ENCODE measurements around the gene SMCP. TPM values are rescaled to one million over a fixed set of nuclear protein-coding genes. Genes with fewer than 3 reads are reported as not detected.

Gene SMCP
- total RNA-seq, 1 donor from 2014 or later, result not detected

- H3K36me3 Mint-ChIP-seq (ENCODE audit: low read depth, unreplicated experiment), result no peaks in the 10 kb centered on the region
- peaks cover 5% of the 10 kb centered on the region for H3K27me3 Mint-ChIP-seq (ENCODE audit: low read depth, unreplicated experiment)
- Histone ChIP-seq H3K4me1 (ENCODE audit: insufficient read depth, low read length) (no peaks in the 10 kb centered on the region), H2AFZ (ENCODE audit: low read depth, low read length) (no peak overlapping the region), H3K4me3 (ENCODE audit: insufficient read depth, low read depth, low read length) (no peak overlapping the region), H4K20me1 (ENCODE audit: insufficient read depth, low read length) (no peaks in the 10 kb centered on the region), H3K4me2 (ENCODE audit: low read length) (no peak overlapping the region), H3K9ac (ENCODE audit: low read length) (no peak overlapping the region), H3K27ac (ENCODE audit: low read depth, low read length) (no peak overlapping the region), H3K9me3 (ENCODE audit: insufficient read depth, low read depth, low read length) (no peaks in the 10 kb centered on the region), H3K79me2 (ENCODE audit: insufficient read depth, low read length) (no peaks in the 10 kb centered on the region), H3K27me3 (ENCODE audit: insufficient read depth, low read length) (no peaks in the 10 kb centered on the region), H3K36me3 (ENCODE audit: insufficient read depth, low read length) (no peaks in the 10 kb centered on the region)
- no peak overlapping the region for H3K4me3 Mint-ChIP-seq (ENCODE audit: unreplicated experiment)
- no peaks in the 10 kb centered on the region for H3K9me3 Mint-ChIP-seq (ENCODE audit: unreplicated experiment)
- TF ChIP-seq EZH2 (IDR thresholded peaks at IDR 0.05; ENCODE audit: insufficient read depth, low read length) (no peak), CTCF (IDR thresholded peaks at IDR 0.05; ENCODE audit: insufficient read depth, low read depth, low read length) (peak; percentile 9)
- DNase-seq (ENCODE audit: low read depth) (no peak), FAIRE-seq (no peak)
- no peak overlapping the region for H3K27ac Mint-ChIP-seq (ENCODE audit: unreplicated experiment)
- peaks cover 7% of the 10 kb centered on the region for H3K4me1 Mint-ChIP-seq (ENCODE audit: low read depth, unreplicated experiment)
Measured at GRCh38 chr1:152917794-152918193, 39.7 kb downstream of the SMCP start.

- Histone ChIP-seq H3K9me3 (ENCODE audit: insufficient read depth, low read depth, low read length) (peaks cover 3% of the 10 kb centered on the region), H3K4me2 (ENCODE audit: low read length) (no peak overlapping the region), H2AFZ (ENCODE audit: low read depth, low read length) (no peak overlapping the region), H3K9ac (ENCODE audit: low read length) (no peak overlapping the region), H3K79me2 (ENCODE audit: insufficient read depth, low read length) (no peaks in the 10 kb centered on the region), H3K27me3 (ENCODE audit: insufficient read depth, low read length) (no peaks in the 10 kb centered on the region), H3K27ac (ENCODE audit: low read depth, low read length) (no peak overlapping the region), H4K20me1 (ENCODE audit: insufficient read depth, low read length) (no peaks in the 10 kb centered on the region), H3K4me3 (ENCODE audit: insufficient read depth, low read depth, low read length) (no peak overlapping the region), H3K4me1 (ENCODE audit: insufficient read depth, low read length) (no peaks in the 10 kb centered on the region), H3K36me3 (ENCODE audit: insufficient read depth, low read length) (no peaks in the 10 kb centered on the region)
- Mint-ChIP-seq H3K4me3 (ENCODE audit: unreplicated experiment) (no peak overlapping the region), H3K4me1 (ENCODE audit: low read depth, unreplicated experiment) (peaks cover 5% of the 10 kb centered on the region), H3K27ac (ENCODE audit: unreplicated experiment) (no peak overlapping the region), H3K9me3 (ENCODE audit: unreplicated experiment) (no peaks in the 10 kb centered on the region), H3K36me3 (ENCODE audit: low read depth, unreplicated experiment) (no peaks in the 10 kb centered on the region), H3K27me3 (ENCODE audit: low read depth, unreplicated experiment) (peaks cover 4% of the 10 kb centered on the region)
- TF ChIP-seq EZH2 (IDR thresholded peaks at IDR 0.05; ENCODE audit: insufficient read depth, low read length), result no peak
- no peak for TF ChIP-seq CTCF (IDR thresholded peaks at IDR 0.05; ENCODE audit: insufficient read depth, low read depth, low read length)
- FAIRE-seq (no peak), DNase-seq (ENCODE audit: low read depth) (no peak)
Measured at GRCh38 chr1:152919071-152919470, 40.9 kb downstream of the SMCP start.

DNA sequence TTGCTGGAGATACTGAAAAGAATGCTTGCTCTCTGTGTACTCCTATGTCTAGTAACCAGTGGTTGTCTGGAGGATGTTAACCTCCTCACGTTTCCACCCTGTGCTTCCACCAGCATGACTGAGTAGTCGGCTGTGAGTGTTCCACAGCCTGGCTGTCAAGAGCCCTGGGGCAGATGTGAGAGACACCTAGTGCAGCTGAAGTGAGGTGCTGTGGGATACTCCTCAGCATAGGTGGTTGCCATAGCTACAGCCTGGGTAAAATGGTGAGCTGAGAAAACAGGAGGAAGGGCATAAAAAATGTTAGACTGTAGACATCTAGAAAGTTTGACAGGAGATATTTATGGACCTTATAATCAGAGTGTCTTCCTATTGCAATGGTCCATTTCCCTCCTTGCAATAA, 46.1 kb downstream of the SMCP start:
- H3K9ac ChIP-seq (ENCODE audit: low read length), result no peak overlapping the region
- Mint-ChIP-seq H3K9me3 (ENCODE audit: unreplicated experiment) (no peaks in the 10 kb centered on the region), H3K27me3 (ENCODE audit: low read depth, unreplicated experiment) (peaks cover 5% of the 10 kb centered on the region), H3K4me3 (ENCODE audit: unreplicated experiment) (no peak overlapping the region), H3K36me3 (ENCODE audit: low read depth, unreplicated experiment) (no peaks in the 10 kb centered on the region), H3K27ac (ENCODE audit: unreplicated experiment) (no peak overlapping the region), H3K4me1 (ENCODE audit: low read depth, unreplicated experiment) (peaks cover under 1% of the 10 kb centered on the region)
- H3K9me3 ChIP-seq (ENCODE audit: insufficient read depth, low read depth, low read length), result peaks cover 8% of the 10 kb centered on the region
- no peaks in the 10 kb centered on the region for H4K20me1 ChIP-seq (ENCODE audit: insufficient read depth, low read length)
- H3K79me2 ChIP-seq (ENCODE audit: insufficient read depth, low read length), result no peaks in the 10 kb centered on the region
- H3K4me2 ChIP-seq (ENCODE audit: low read length), result no peak overlapping the region
- H3K27me3 ChIP-seq (ENCODE audit: insufficient read depth, low read length), result no peaks in the 10 kb centered on the region
- TF ChIP-seq CTCF (IDR thresholded peaks at IDR 0.05; ENCODE audit: insufficient read depth, low read depth, low read length) (no peak), EZH2 (IDR thresholded peaks at IDR 0.05; ENCODE audit: insufficient read depth, low read length) (no peak)
- H2AFZ ChIP-seq (ENCODE audit: low read depth, low read length), result no peak overlapping the region
- no peaks in the 10 kb centered on the region for H3K4me1 ChIP-seq (ENCODE audit: insufficient read depth, low read length)
- no peak overlapping the region for H3K27ac ChIP-seq (ENCODE audit: low read depth, low read length)
- FAIRE-seq (no peak), DNase-seq (ENCODE audit: low read depth) (no peak)
- H3K4me3 ChIP-seq (ENCODE audit: insufficient read depth, low read depth, low read length), result no peak overlapping the region
- no peaks in the 10 kb centered on the region for H3K36me3 ChIP-seq (ENCODE audit: insufficient read depth, low read length)

Measured in astrocyte (in vitro differentiated cells and primary cell).